ENCODE results near the gene CYP11A1. TPM values are rescaled to one million over a fixed set of nuclear protein-coding genes. Genes with fewer than 3 reads are reported as not detected.
A peak's percentile ranks its signal among the peaks of the same experiment; 100 is the strongest.

The CYP11A1 gene
- total RNA-seq, 1 experiment from 2014 or later: 1.7 TPM

DNA sequence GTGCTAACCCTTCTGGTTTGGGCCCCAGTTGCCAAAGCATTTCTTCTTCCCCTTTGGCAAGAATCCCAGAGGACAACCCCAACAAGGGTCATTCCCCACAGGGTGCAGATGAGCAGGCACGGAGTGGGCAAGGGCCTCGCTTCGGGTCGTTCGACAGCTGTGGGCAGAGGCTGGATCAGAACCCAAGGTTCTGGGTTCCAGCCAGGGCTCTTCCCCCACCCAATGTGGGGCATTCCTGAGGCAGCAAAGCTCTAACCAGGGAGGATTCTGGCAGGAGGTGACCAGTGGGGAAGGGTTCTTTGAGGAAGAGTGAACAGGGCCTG, 48.3 kb downstream of the CYP11A1 start:
- peak overlapping the region; percentile 33 for H3K18ac ChIP-seq (ENCODE audit: insufficient read length, low read depth, low read length)
- H3K9me3 Mint-ChIP-seq: no peaks in the 10 kb centered on the region
- H3K27ac ChIP-seq (ENCODE audit: insufficient read length, low read depth, low read length): no peak overlapping the region
- H3K27me3 ChIP-seq (ENCODE audit: insufficient read depth, low read length): no peaks in the 10 kb centered on the region
- no peaks in the 10 kb centered on the region; the same call in none of the 2 replicates for H3K27me3 Mint-ChIP-seq (ENCODE audit: low read depth)
- H4K20me1 ChIP-seq (ENCODE audit: control insufficient read depth, insufficient read depth, insufficient read length): no peaks in the 10 kb centered on the region
- no peak overlapping the region for H3K4me2 ChIP-seq (ENCODE audit: insufficient read depth, insufficient read length, low read length)
- peaks cover 26 to 48% of the 10 kb centered on the region in 2 experiments for H3K4me1 Mint-ChIP-seq
- no peaks in the 10 kb centered on the region for H3K79me1 ChIP-seq (ENCODE audit: insufficient read depth, low read depth, low read length, poor library complexity, severe bottlenecking)
- H2AK5ac ChIP-seq (ENCODE audit: insufficient read length, low read length): no peak overlapping the region
- no peak overlapping the region for H4K8ac ChIP-seq (replicated peaks; ENCODE audit: insufficient read length, low read depth, low read length)
- H2BK5ac ChIP-seq (ENCODE audit: insufficient read length, low read length): no peak overlapping the region
- no peaks in the 10 kb centered on the region for H3K79me2 ChIP-seq (ENCODE audit: insufficient read depth, low read length)
- H3K9ac ChIP-seq (ENCODE audit: extremely low read depth, insufficient read length, low read length): no peak overlapping the region
- H4K5ac ChIP-seq (ENCODE audit: insufficient read length, low read depth, low read length): no peak overlapping the region
- H3K14ac ChIP-seq (ENCODE audit: insufficient read depth, low read length): no peak overlapping the region
- no peak overlapping the region for H2BK15ac ChIP-seq (ENCODE audit: low read depth, low read length)
- H3T11ph ChIP-seq (ENCODE audit: low read length): no peak overlapping the region
- no peak overlapping the region for H4K91ac ChIP-seq (ENCODE audit: insufficient read length, low read depth, low read length)
- no peak overlapping the region for H3K27ac Mint-ChIP-seq
- H3K4ac ChIP-seq (ENCODE audit: low read depth, low read length): no peak overlapping the region
- no peak overlapping the region for H2BK120ac ChIP-seq (ENCODE audit: low read depth, low read length, poor library complexity, severe bottlenecking)
- H3K36me3 Mint-ChIP-seq (ENCODE audit: insufficient read depth in 1 of 3, low read depth in 3 of 3): no peaks in the 10 kb centered on the region; a peak in 1 of 7 replicates
- no peaks in the 10 kb centered on the region for H3K23me2 ChIP-seq (ENCODE audit: insufficient read length, low read depth, low read length, poor library complexity, severe bottlenecking)
- no peak overlapping the region for H2BK12ac ChIP-seq (ENCODE audit: insufficient read length, low read depth, low read length)
- WGBS (ENCODE audit: extremely low coverage, insufficient read length, low lambda C conversion rate): no CpG with 5 or more reads among the region's 5 CpGs
- DNase-seq: no peak
- no peak overlapping the region for H3K4me3 Mint-ChIP-seq
- H3K23ac ChIP-seq (ENCODE audit: insufficient read length, low read depth, low read length): no peak overlapping the region
- H3K9me3 ChIP-seq (ENCODE audit: control insufficient read depth, low read depth, low read length): no peaks in the 10 kb centered on the region
- H2AFZ ChIP-seq (ENCODE audit: low read length): no peak overlapping the region
- no peak overlapping the region for H2BK20ac ChIP-seq (ENCODE audit: low read depth, low read length, poor library complexity, severe bottlenecking)
- H3K56ac ChIP-seq (ENCODE audit: insufficient read length, low read depth, low read length): no peak overlapping the region
- TF ChIP-seq, protein P1, sequence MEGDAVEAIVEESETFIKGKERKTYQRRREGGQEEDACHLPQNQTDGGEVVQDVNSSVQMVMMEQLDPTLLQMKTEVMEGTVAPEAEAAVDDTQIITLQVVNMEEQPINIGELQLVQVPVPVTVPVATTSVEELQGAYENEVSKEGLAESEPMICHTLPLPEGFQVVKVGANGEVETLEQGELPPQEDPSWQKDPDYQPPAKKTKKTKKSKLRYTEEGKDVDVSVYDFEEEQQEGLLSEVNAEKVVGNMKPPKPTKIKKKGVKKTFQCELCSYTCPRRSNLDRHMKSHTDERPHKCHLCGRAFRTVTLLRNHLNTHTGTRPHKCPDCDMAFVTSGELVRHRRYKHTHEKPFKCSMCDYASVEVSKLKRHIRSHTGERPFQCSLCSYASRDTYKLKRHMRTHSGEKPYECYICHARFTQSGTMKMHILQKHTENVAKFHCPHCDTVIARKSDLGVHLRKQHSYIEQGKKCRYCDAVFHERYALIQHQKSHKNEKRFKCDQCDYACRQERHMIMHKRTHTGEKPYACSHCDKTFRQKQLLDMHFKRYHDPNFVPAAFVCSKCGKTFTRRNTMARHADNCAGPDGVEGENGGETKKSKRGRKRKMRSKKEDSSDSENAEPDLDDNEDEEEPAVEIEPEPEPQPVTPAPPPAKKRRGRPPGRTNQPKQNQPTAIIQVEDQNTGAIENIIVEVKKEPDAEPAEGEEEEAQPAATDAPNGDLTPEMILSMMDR (conservative IDR thresholded peaks at IDR 0.05): no peak
- H3K4me1 ChIP-seq (ENCODE audit: insufficient read depth, low read length): no peaks in the 10 kb centered on the region; the same call in 1 of the 2 replicates
